HepG2 (cell line): ENCODE data around the gene PAM16. TPM values are rescaled to one million over a fixed set of nuclear protein-coding genes. Genes with fewer than 3 reads are reported as not detected.
"Not testable (repeated sequence)": the region's sequence is repeated elsewhere in the genome, so short reads cannot be mapped to it uniquely, and the experiment has no call there.

ENCODE experiments used
- ATAC-seq: fragments of 200-7000 bp; cut with Tn5 transposase; 3 replicates; pipeline ENCODE4 v1.9.1; 2020; ENCODE audit warnings: mild to moderate bottlenecking, moderate library complexity
- BruUV-seq: library from RNA; stranded (reverse); fragments of 400-500 nt; replicated peaks from 2 replicates; lab custom pipeline; 2021; lab: Mats Ljungman, UMichigan
- CTCF ChIA-PET: fragments of 300-600 bp; formaldehyde crosslinking; extraction: SDS; loops from one replicate; lab custom pipeline; 2021; ENCODE audit warnings: low total read pairs, inconsistent platforms, low intra/inter-chr PET ratio; lab: Yijun Ruan, JAX
- POLR2A ChIA-PET: fragments of 350-600 bp; sonication (Branson Sonifier 250); formaldehyde crosslinking; loops from one replicate; lab custom pipeline; 2020; ENCODE audit warnings: antibody characterized with exemption, inconsistent platforms; lab: Yijun Ruan, JAX
- DNase-seq: peaks from one replicate; pipeline ENCODE4 v3.0.0-alpha.2; 2015; ENCODE audit warnings: low spot score
- FAIRE-seq: peaks from 3 replicates; lab custom pipeline; 2011; peaks lifted over from hg19 to GRCh38; lab: Jason Lieb, UNC
- H2AFZ ChIP-seq: one replicate; pipeline ENCODE4 v1.6.1; 2011; ENCODE audit warnings: low read length, inconsistent platforms
- H3K27ac ChIP-seq: fragments of 300-600 bp; 3 replicates; pipeline ENCODE4 v1.8.0; 2011; ENCODE audit warnings: mixed run types, mild to moderate bottlenecking, mixed read lengths, low read length, inconsistent platforms; ENCODE audit not compliant: insufficient read depth; ENCODE audit errors: extremely low read length
- H3K27me3 ChIP-seq, 2 experiments: fragments of 200-600 bp in 1 of 2; 2 replicates in 1 of 2; 3 replicates in 1 of 2; pipeline versions ENCODE4 v1.6.0 to v1.8.0; 2011; ENCODE audit warnings: low read length in 2 of 2, mild to moderate bottlenecking in 2 of 2, moderate library complexity in 2 of 2, inconsistent platforms in 1 of 2; ENCODE audit not compliant: insufficient read depth in 2 of 2, control insufficient read depth in 1 of 2
- H3K36me3 ChIP-seq, 2 experiments: fragments of 200-600 bp in 1 of 2; replicated peaks in 1 of 2; 2 replicates in 1 of 2; 3 replicates in 1 of 2; pipeline versions ENCODE4 v1.5.1 to v1.8.0; 2011; ENCODE audit warnings: low read length in 2 of 2, inconsistent platforms in 1 of 2; ENCODE audit not compliant: insufficient read depth in 2 of 2, control insufficient read depth in 1 of 2
- H3K4me1 ChIP-seq: 2 replicates; pipeline ENCODE4 v1.5.1; 2012; ENCODE audit warnings: low read length, inconsistent platforms; ENCODE audit not compliant: insufficient read depth
- H3K4me2 ChIP-seq: 2 replicates; pipeline ENCODE4 v1.6.0; 2011; ENCODE audit warnings: low read depth, low read length, inconsistent platforms
- H3K4me3 ChIP-seq, 3 experiments: fragments of 200-600 bp in 1 of 3; sonication (generic), shearing (Covaris generic) in 1 of 3; replicated peaks in 1 of 3; 2 replicates each; pipeline ENCODE4 v1.5.1; 2011 to 2016; ENCODE audit warnings: low read length in 3 of 3, inconsistent platforms in 2 of 3, low read depth in 2 of 3, mild to moderate bottlenecking in 2 of 3, control low read depth in 1 of 3, mixed read lengths in 1 of 3; ENCODE audit not compliant: insufficient read depth in 1 of 3
- H3K79me2 ChIP-seq: one replicate; pipeline ENCODE4 v1.6.1; 2011; ENCODE audit warnings: low read length, inconsistent platforms; ENCODE audit not compliant: insufficient read depth
- H3K9ac ChIP-seq: 2 replicates; pipeline ENCODE4 v1.6.0; 2011; ENCODE audit warnings: mild to moderate bottlenecking, low read depth, low read length, inconsistent platforms; ENCODE audit not compliant: insufficient read depth
- H3K9me3 ChIP-seq: 2 replicates; pipeline ENCODE4 v1.5.1; 2012; ENCODE audit warnings: mild to moderate bottlenecking, low read length
- H4K20me1 ChIP-seq: 2 replicates; pipeline ENCODE4 v1.6.0; 2011; ENCODE audit warnings: inconsistent platforms, mild to moderate bottlenecking, low read length, moderate library complexity; ENCODE audit not compliant: insufficient read depth
- AGO1 ChIP-seq: fragments of 200-400 bp; formaldehyde crosslinking; IDR thresholded peaks from 2 replicates; pipeline ENCODE4 v1.6.1; 2017; ENCODE audit warnings: mild to moderate bottlenecking, low read depth, low read length, moderate library complexity; ENCODE audit not compliant: poor library complexity, severe bottlenecking
- AGO2 ChIP-seq: fragments of 200-400 bp; formaldehyde crosslinking; optimal IDR thresholded peaks from 2 replicates; pipeline ENCODE3; 2017; ENCODE audit warnings: mild to moderate bottlenecking, low read depth, low read length, moderate library complexity
- ZNF121 ChIP-seq: sonication (generic); formaldehyde crosslinking; IDR thresholded peaks from 2 replicates; pipeline ENCODE4 v1.5.0; 2020; ENCODE audit warnings: mild to moderate bottlenecking, missing genetic modification reagents
- ZNF263 ChIP-seq: sonication (generic); formaldehyde crosslinking; IDR thresholded peaks from 2 replicates; pipeline ENCODE4 v1.4.0; 2020; ENCODE audit warnings: missing genetic modification reagents
- ZNF562 ChIP-seq: sonication (generic); formaldehyde crosslinking; IDR thresholded peaks from 2 replicates; pipeline ENCODE4 v1.8.0; 2022; ENCODE audit warnings: missing genetic modification reagents, borderline replicate concordance
- WGBS: methylation state at CpG from one replicate; pipeline ENCODE4 v1.1.6; 2017; ENCODE audit warnings: low lambda C conversion rate; 5-methylcytosine and 5-hydroxymethylcytosine counted together
- in situ Hi-C: cut with HindIII; loops from 2 replicates; pipeline ENCODE4 v1.10.0; 2017; ENCODE audit warnings: low pct_unique_long_range_greater_than_20kb; ENCODE audit not compliant: extremely low pct_ligation_motif_present
- intact Hi-C: fragments of 100-400 bp; cut with micrococcal nuclease; formaldehyde crosslinking; loops from one replicate; pipeline ENCODE4 v1.10.0; 2022; ENCODE audit not compliant: unreplicated experiment
- polyA plus RNA-seq, 8 experiments: library from polyadenylated mRNA; depleted of rRNA in 3 of 8; stranded (reverse) in 7 of 8; unstranded in 1 of 8; fragments of >200 nt; fragmentation: Illumina TruSeq in 4 of 8; extraction: Trizol in 4 of 8; gene quantifications; 2 replicates each; pipeline versions ENCODE4 v1.2.1 to v1.2.3, GENCODE V29; 2011 to 2016; ENCODE audit warnings: low read depth in 4 of 8, missing spikeins in 1 of 8, mixed read lengths in 1 of 8; ENCODE audit not compliant: insufficient read depth in 1 of 8
- total RNA-seq, 5 experiments: library from RNA; depleted of rRNA; stranded (reverse); fragments of >200 nt; fragmentation: Illumina TruSeq; extraction: Trizol; gene quantifications; 2 replicates each; pipeline ENCODE4 v1.2.3, GENCODE V29; 2016; ENCODE audit warnings: low read depth in 1 of 5

PAM16 gene
- total and polyA plus RNA-seq, 2 of the 13 experiments (the other 11 are each of a cell fraction or from before 2014, with no cell fraction given) = 51.5 to 51.8 TPM

DNA sequence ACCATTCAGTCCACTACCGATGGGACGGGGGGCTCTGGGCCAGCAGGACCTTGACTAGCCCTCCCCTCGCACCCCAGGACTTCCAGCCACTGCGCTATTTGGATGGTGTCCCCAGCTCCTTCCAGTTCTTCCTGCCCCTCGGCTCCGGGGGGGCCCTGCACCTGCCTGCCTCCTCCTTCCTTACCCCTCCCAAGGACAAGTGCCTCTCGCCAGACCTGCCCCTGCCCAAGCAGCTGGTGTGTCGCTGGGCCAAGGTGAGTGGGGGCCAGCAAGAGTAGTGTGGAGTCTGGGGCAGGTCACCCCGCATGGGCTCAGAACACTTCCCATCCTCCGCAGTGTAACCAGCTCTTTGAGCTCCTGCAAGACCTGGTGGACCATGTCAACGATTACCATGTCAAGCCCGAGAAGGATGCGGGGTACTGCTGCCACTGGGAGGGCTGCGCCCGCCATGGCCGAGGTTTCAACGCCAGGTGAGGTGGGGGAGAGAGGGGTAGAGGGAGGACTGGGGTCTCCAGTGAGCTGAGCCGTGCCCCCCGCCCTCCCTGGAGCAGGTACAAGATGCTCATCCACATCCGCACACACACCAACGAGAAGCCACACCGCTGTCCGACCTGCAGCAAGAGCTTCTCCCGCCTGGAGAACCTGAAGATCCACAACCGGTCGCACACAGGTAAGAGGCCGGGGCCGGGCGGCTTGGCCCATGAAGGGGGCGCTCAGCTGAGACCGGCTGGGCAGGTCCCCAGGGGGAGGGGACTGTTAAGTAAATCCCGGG is 16.2 kb downstream of the PAM16 start:
- Histone ChIP-seq H3K9me3 (no peaks in the 10 kb centered on the region), H3K4me1 (peaks cover 2% of the 10 kb centered on the region), H2AFZ (no peak overlapping the region), H3K4me2 (no peak overlapping the region), H3K9ac (no peak overlapping the region), H4K20me1 (no peaks in the 10 kb centered on the region), H3K4me3 (no peak overlapping the region), H3K36me3 (peaks cover 0 to 11% of the 10 kb centered on the region in 2 experiments; a peak in 1 of 5 replicates), H3K27me3 (no peaks in the 10 kb centered on the region), H3K79me2 (no peaks in the 10 kb centered on the region), H3K27ac (no peak overlapping the region)
- WGBS = 85% methylated on average over 10 of the region's 32 CpGs
- TF ChIP-seq ZNF562 (no peak), AGO1 (peak; percentile 65), ZNF263 (CRISPR knock-in tag) (no peak), AGO2 (peak; percentile 79)
- in situ Hi-C loops (no loop called here), intact Hi-C loops (no loop called here)
- DNase-seq = no peak
- no peak for FAIRE-seq
- no peak for ATAC-seq
- POLR2A ChIA-PET = interaction anchor here (1.2 kb wide), 1 partner anchor 17 kb away, joined by 3 read pairs; no protein-coding TSS in a partner anchor
- CTCF ChIA-PET = no interaction called here
- no TSS peak for BruUV-seq

DNA sequence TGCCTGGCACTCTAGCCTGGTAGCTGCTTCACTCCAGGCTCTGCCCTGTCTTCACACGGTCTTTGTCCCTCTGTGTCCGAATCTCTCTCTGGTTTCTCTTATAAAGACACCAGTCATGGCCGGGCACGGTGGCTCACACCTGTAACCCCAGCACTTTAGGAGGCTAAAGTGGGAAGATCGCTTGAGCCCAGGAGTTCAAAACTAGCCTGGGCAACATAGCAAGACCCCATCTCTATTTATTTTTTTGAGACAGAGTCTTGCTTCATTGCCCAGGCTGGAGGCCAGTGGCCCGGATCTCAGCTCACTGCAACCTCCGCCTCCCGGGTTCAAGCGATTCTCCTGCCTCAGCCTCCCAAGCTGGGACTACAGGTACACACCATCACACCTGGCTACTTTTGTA is 17.4 kb downstream of the PAM16 start:
- in situ Hi-C loops = not testable (repeated sequence)

More for the DNA sequence above, 17.4 kb downstream of the PAM16 start:
- H3K27ac ChIP-seq, H4K20me1 ChIP-seq, H3K4me2 ChIP-seq, BruUV-seq, H3K4me3 ChIP-seq, H2AFZ ChIP-seq, H3K9ac ChIP-seq: not testable (repeated sequence)
- WGBS = 91% methylated on average over 9 of the region's 9 CpGs
- TF ChIP-seq ZNF121 (CRISPR knock-in tag) = peak; percentile 56
- TF ChIP-seq, all 625 proteins: peak for 1; not testable (repeated sequence) for 624
- H3K27me3 ChIP-seq, POLR2A ChIA-PET, FAIRE-seq, H3K9me3 ChIP-seq, CTCF ChIA-PET, ATAC-seq, DNase-seq, H3K36me3 ChIP-seq, H3K79me2 ChIP-seq, intact Hi-C loops: not testable (repeated sequence)
- peaks cover 14% of the 10 kb centered on the region for H3K4me1 ChIP-seq
